ENCODE data around the gene NBAS. TPM values are rescaled to one million over a fixed set of nuclear protein-coding genes. Genes with fewer than 3 reads are reported as not detected.
"Not testable (repeated sequence)": the region's sequence is repeated elsewhere in the genome, so short reads cannot be mapped to it uniquely, and the experiment has no call there.

Gene NBAS
- polyA plus RNA-seq, 1 donor = 55.8 TPM

- no peak overlapping the region for H3K4me3 ChIP-seq (ENCODE audit: low read length)
- 100% methylated on average over 3 of the region's 5 CpGs for WGBS (ENCODE audit: insufficient coverage, low lambda C conversion rate)
Measured at GRCh38 chr2:15238028-15238427, 323.1 kb downstream of the NBAS start.

GRCh38 chr2:15230599-15231192 is 330.4 kb downstream of the NBAS start:
- Histone ChIP-seq H3K27me3 (ENCODE audit: control insufficient read depth, insufficient read depth, low read length) (no peaks in the 10 kb centered on the region), H3K4me3 (ENCODE audit: low read length) (no peak overlapping the region), H3K9me3 (ENCODE audit: control insufficient read depth, low read depth, low read length) (no peaks in the 10 kb centered on the region), H3K27ac (ENCODE audit: low read length) (no peak overlapping the region), H3K4me1 (ENCODE audit: control insufficient read depth, insufficient read depth, low read length) (no peaks in the 10 kb centered on the region), H3K36me3 (ENCODE audit: control insufficient read depth, insufficient read depth, low read length) (peaks cover 29% of the 10 kb centered on the region)
- no peak for DNase-seq
- WGBS (ENCODE audit: insufficient coverage, low lambda C conversion rate) = 95% methylated on average over 3 of the region's 7 CpGs

More at GRCh38 chr2:15238028-15238427, 323.1 kb downstream of the NBAS start:
- no peak for DNase-seq
- no peak overlapping the region for H3K27ac ChIP-seq (ENCODE audit: low read length)
- peaks cover 11% of the 10 kb centered on the region for H3K36me3 ChIP-seq (ENCODE audit: control insufficient read depth, insufficient read depth, low read length)
- H3K4me1 ChIP-seq (ENCODE audit: control insufficient read depth, insufficient read depth, low read length) = no peaks in the 10 kb centered on the region
- no peaks in the 10 kb centered on the region for H3K9me3 ChIP-seq (ENCODE audit: control insufficient read depth, low read depth, low read length)
- no peaks in the 10 kb centered on the region for H3K27me3 ChIP-seq (ENCODE audit: control insufficient read depth, insufficient read depth, low read length)

GRCh38 chr2:15226661-15227060 is 334.5 kb downstream of the NBAS start:
- Histone ChIP-seq H3K9me3 (ENCODE audit: control insufficient read depth, low read depth, low read length) (no peaks in the 10 kb centered on the region), H3K4me1 (ENCODE audit: control insufficient read depth, insufficient read depth, low read length) (no peaks in the 10 kb centered on the region), H3K4me3 (ENCODE audit: low read length) (no peak overlapping the region), H3K27ac (ENCODE audit: low read length) (no peak overlapping the region), H3K36me3 (ENCODE audit: control insufficient read depth, insufficient read depth, low read length) (peaks cover 25% of the 10 kb centered on the region), H3K27me3 (ENCODE audit: control insufficient read depth, insufficient read depth, low read length) (no peaks in the 10 kb centered on the region)
- WGBS (ENCODE audit: insufficient coverage, low lambda C conversion rate) = 20% methylated on average over 1 of the region's 2 CpGs
- DNase-seq = no peak

- H3K36me3 ChIP-seq (ENCODE audit: control insufficient read depth, insufficient read depth, low read length) = peaks cover 16% of the 10 kb centered on the region
- no peak overlapping the region for H3K27ac ChIP-seq (ENCODE audit: low read length)
- DNase-seq = no peak
- WGBS (ENCODE audit: insufficient coverage, low lambda C conversion rate) = no CpG with 5 or more reads among the region's 4 CpGs
- no peaks in the 10 kb centered on the region for H3K4me1 ChIP-seq (ENCODE audit: control insufficient read depth, insufficient read depth, low read length)
- no peak overlapping the region for H3K4me3 ChIP-seq (ENCODE audit: low read length)
- peaks cover 2% of the 10 kb centered on the region for H3K9me3 ChIP-seq (ENCODE audit: control insufficient read depth, low read depth, low read length)
- no peaks in the 10 kb centered on the region for H3K27me3 ChIP-seq (ENCODE audit: control insufficient read depth, insufficient read depth, low read length)
Measured at GRCh38 chr2:15225131-15225530, 336.0 kb downstream of the NBAS start.

- Histone ChIP-seq H3K4me3 (ENCODE audit: low read length) (no peak overlapping the region), H3K27ac (ENCODE audit: low read length) (no peak overlapping the region), H3K9me3 (ENCODE audit: control insufficient read depth, low read depth, low read length) (peaks cover 3% of the 10 kb centered on the region), H3K36me3 (ENCODE audit: control insufficient read depth, insufficient read depth, low read length) (peaks cover 16% of the 10 kb centered on the region), H3K27me3 (ENCODE audit: control insufficient read depth, insufficient read depth, low read length) (no peaks in the 10 kb centered on the region), H3K4me1 (ENCODE audit: control insufficient read depth, insufficient read depth, low read length) (no peaks in the 10 kb centered on the region)
- no peak for DNase-seq
- 94% methylated on average over 3 of the region's 6 CpGs for whole genome bisulfite sequencing (ENCODE audit: insufficient coverage, low lambda C conversion rate)
Measured at GRCh38 chr2:15224641-15225040, 336.5 kb downstream of the NBAS start.

- Histone ChIP-seq H3K9me3 (ENCODE audit: control insufficient read depth, low read depth, low read length) (peaks cover 3% of the 10 kb centered on the region), H3K4me1 (ENCODE audit: control insufficient read depth, insufficient read depth, low read length) (no peaks in the 10 kb centered on the region), H3K4me3 (ENCODE audit: low read length) (no peak overlapping the region), H3K27me3 (ENCODE audit: control insufficient read depth, insufficient read depth, low read length) (no peaks in the 10 kb centered on the region), H3K27ac (ENCODE audit: low read length) (no peak overlapping the region), H3K36me3 (ENCODE audit: control insufficient read depth, insufficient read depth, low read length) (peaks cover 16% of the 10 kb centered on the region)
- 88% methylated on average over 1 of the region's 3 CpGs for WGBS (ENCODE audit: insufficient coverage, low lambda C conversion rate)
- DNase-seq = no peak
Measured at GRCh38 chr2:15223887-15224286, 337.2 kb downstream of the NBAS start.

- DNase-seq = no peak
- Histone ChIP-seq H3K27me3 (ENCODE audit: control insufficient read depth, insufficient read depth, low read length) (no peaks in the 10 kb centered on the region), H3K4me1 (ENCODE audit: control insufficient read depth, insufficient read depth, low read length) (no peaks in the 10 kb centered on the region), H3K27ac (ENCODE audit: low read length) (no peak overlapping the region), H3K36me3 (ENCODE audit: control insufficient read depth, insufficient read depth, low read length) (peaks cover 21% of the 10 kb centered on the region), H3K4me3 (ENCODE audit: low read length) (no peak overlapping the region), H3K9me3 (ENCODE audit: control insufficient read depth, low read depth, low read length) (peaks cover 3% of the 10 kb centered on the region)
- whole genome bisulfite sequencing (ENCODE audit: insufficient coverage, low lambda C conversion rate) = 88% methylated on average over 3 of the region's 3 CpGs
Measured at GRCh38 chr2:15222856-15223255, 338.3 kb downstream of the NBAS start.

GRCh38 chr2:15220603-15221002 is 340.5 kb downstream of the NBAS start:
- no peak overlapping the region for H3K27ac ChIP-seq (ENCODE audit: low read length)
- peaks cover 3% of the 10 kb centered on the region for H3K9me3 ChIP-seq (ENCODE audit: control insufficient read depth, low read depth, low read length)
- H3K4me3 ChIP-seq (ENCODE audit: low read length) = no peak overlapping the region
- DNase-seq = no peak
- peaks cover 18% of the 10 kb centered on the region for H3K36me3 ChIP-seq (ENCODE audit: control insufficient read depth, insufficient read depth, low read length)
- no peaks in the 10 kb centered on the region for H3K27me3 ChIP-seq (ENCODE audit: control insufficient read depth, insufficient read depth, low read length)
- H3K4me1 ChIP-seq (ENCODE audit: control insufficient read depth, insufficient read depth, low read length) = no peaks in the 10 kb centered on the region

- H3K27me3 ChIP-seq (ENCODE audit: control insufficient read depth, insufficient read depth, low read length) = no peaks in the 10 kb centered on the region
- 100% methylated on average over 1 of the region's 17 CpGs for WGBS (ENCODE audit: insufficient coverage, low lambda C conversion rate)
- H3K4me3 ChIP-seq (ENCODE audit: low read length) = no peak overlapping the region
- no peaks in the 10 kb centered on the region for H3K4me1 ChIP-seq (ENCODE audit: control insufficient read depth, insufficient read depth, low read length)
- H3K9me3 ChIP-seq (ENCODE audit: control insufficient read depth, low read depth, low read length) = peaks cover 3% of the 10 kb centered on the region
- DNase-seq = no peak
- H3K36me3 ChIP-seq (ENCODE audit: control insufficient read depth, insufficient read depth, low read length) = peaks cover 17% of the 10 kb centered on the region
- no peak overlapping the region for H3K27ac ChIP-seq (ENCODE audit: low read length)
Measured at GRCh38 chr2:15218423-15219086, 342.6 kb downstream of the NBAS start.

- no peaks in the 10 kb centered on the region for H3K9me3 ChIP-seq (ENCODE audit: control insufficient read depth, low read depth, low read length)
- no peak overlapping the region for H3K27ac ChIP-seq (ENCODE audit: low read length)
- no peaks in the 10 kb centered on the region for H3K27me3 ChIP-seq (ENCODE audit: control insufficient read depth, insufficient read depth, low read length)
- WGBS (ENCODE audit: insufficient coverage, low lambda C conversion rate) = 100% methylated on average over 2 of the region's 6 CpGs
- no peak overlapping the region for H3K4me3 ChIP-seq (ENCODE audit: low read length)
- peaks cover 29% of the 10 kb centered on the region for H3K36me3 ChIP-seq (ENCODE audit: control insufficient read depth, insufficient read depth, low read length)
- no peaks in the 10 kb centered on the region for H3K4me1 ChIP-seq (ENCODE audit: control insufficient read depth, insufficient read depth, low read length)
- no peak for DNase-seq
Measured at GRCh38 chr2:15212249-15212648, 348.9 kb downstream of the NBAS start.

- not testable (repeated sequence) for H3K9me3 ChIP-seq (ENCODE audit: control insufficient read depth, low read depth, low read length); DNase-seq; H3K27me3 ChIP-seq (ENCODE audit: control insufficient read depth, insufficient read depth, low read length); H3K4me1 ChIP-seq (ENCODE audit: control insufficient read depth, insufficient read depth, low read length); H3K4me3 ChIP-seq (ENCODE audit: low read length); H3K27ac ChIP-seq (ENCODE audit: low read length)
- peaks cover 27% of the 10 kb centered on the region for H3K36me3 ChIP-seq (ENCODE audit: control insufficient read depth, insufficient read depth, low read length)
- no CpG with 5 or more reads among the region's 1 CpG for WGBS (ENCODE audit: insufficient coverage, low lambda C conversion rate)
Measured at GRCh38 chr2:15210542-15210941, 350.6 kb downstream of the NBAS start.
